DMS53 treated with DMSO at 0.1 percent for 48 hours (cell line): ENCODE measurements around the gene VEGFA.

Experiments used
- DNase-seq: peaks from one replicate; lab custom pipeline; 2025; ENCODE audit not compliant: unreplicated experiment; lab: John Stamatoyannopoulos, UW

The VEGFA gene

GRCh38 chr6:43769526-43770371 lies at the start of gene VEGFA:
Gene VEGFA (plus strand): TSS chr6:43770211.
- peak; percentile 88 for DNase-seq

- no peak for DNase-seq
Observed at GRCh38 chr6:43720999-43721398, 49.0 kb upstream of the VEGFA start.

- no peak for DNase-seq
Observed at GRCh38 chr6:43722920-43723545, 47.0 kb upstream of the VEGFA start.

GRCh38 chr6:43723737-43724295 lies 46.2 kb upstream of the VEGFA start:
- DNase-seq: peak; percentile 51

GRCh38 chr6:43724354-43724753 lies 45.7 kb upstream of the VEGFA start:
- no peak for DNase-seq

- no peak for DNase-seq
Observed at GRCh38 chr6:43724914-43725642, 44.9 kb upstream of the VEGFA start.

- DNase-seq: no peak
Observed at GRCh38 chr6:43725643-43726580, 44.1 kb upstream of the VEGFA start.

- DNase-seq: no peak
Observed at GRCh38 chr6:43727634-43728033, 42.4 kb upstream of the VEGFA start.

GRCh38 chr6:43728586-43728985 lies 41.4 kb upstream of the VEGFA start:
- DNase-seq: no peak

GRCh38 chr6:43729537-43729936 lies 40.5 kb upstream of the VEGFA start:
- DNase-seq: no peak

- no peak for DNase-seq
Observed at GRCh38 chr6:43730634-43731033, 39.4 kb upstream of the VEGFA start.

- no peak for DNase-seq
Observed at GRCh38 chr6:43733471-43734293, 36.3 kb upstream of the VEGFA start.

GRCh38 chr6:43734294-43734665 lies 35.7 kb upstream of the VEGFA start:
- DNase-seq: no peak

- DNase-seq: no peak
Observed at GRCh38 chr6:43735642-43736199, 34.3 kb upstream of the VEGFA start.

- DNase-seq: no peak
Observed at GRCh38 chr6:43736211-43736786, 33.7 kb upstream of the VEGFA start.

GRCh38 chr6:43736844-43737243 lies 33.2 kb upstream of the VEGFA start:
- DNase-seq: no peak

GRCh38 chr6:43737272-43738081 lies 32.5 kb upstream of the VEGFA start:
- DNase-seq: no peak

- DNase-seq: no peak
Observed at GRCh38 chr6:43738267-43738676, 31.7 kb upstream of the VEGFA start.
